GM12878 (cell line): Measurements from ENCODE around the gene HDGF. TPM values are rescaled to one million over a fixed set of nuclear protein-coding genes. Genes with fewer than 3 reads are reported as not detected.
A peak's percentile ranks its signal among the peaks of the same experiment; 100 is the strongest.

Source experiments
- CBFB ChIP-seq: IDR thresholded peaks from 2 replicates; pipeline ENCODE4 v1.6.1; 2016; ENCODE audit warnings: antibody characterized with exemption, low read depth
- CBX5 ChIP-seq: sonication (generic); IDR thresholded peaks from 2 replicates; pipeline ENCODE4 v1.6.1; 2016; ENCODE audit warnings: low read depth, moderate library complexity, mild to moderate bottlenecking, inconsistent platforms
- CHD2 ChIP-seq: IDR thresholded peaks from 2 replicates; pipeline ENCODE4 v1.6.1; 2011; ENCODE audit warnings: low read depth, low read length, improper control_type of control experiment, borderline replicate concordance
- CHD4 ChIP-seq: fragments of 200-600 bp; sonication (generic); IDR thresholded peaks from 2 replicates; pipeline ENCODE4 v1.6.1; 2016; ENCODE audit warnings: mild to moderate bottlenecking
- GABPA ChIP-seq: IDR thresholded peaks from 2 replicates; pipeline ENCODE4 v1.6.1; 2014; ENCODE audit warnings: antibody characterized with exemption, low read depth, mild to moderate bottlenecking, inconsistent platforms
- KAT2A ChIP-seq: conservative IDR thresholded peaks from 2 replicates; pipeline ENCODE4 v1.6.1; 2011; ENCODE audit warnings: low read depth, low read length; ENCODE audit not compliant: control insufficient read depth
- LARP7 ChIP-seq: fragments of 450-650 bp; IDR thresholded peaks from 2 replicates; pipeline ENCODE4 v1.6.1; 2017; ENCODE audit warnings: mild to moderate bottlenecking
- MEF2A ChIP-seq: IDR thresholded peaks from 2 replicates; pipeline ENCODE4 v1.6.1; 2011; ENCODE audit warnings: low read depth, mild to moderate bottlenecking, low read length, moderate library complexity; ENCODE audit not compliant: insufficient read depth
- MEF2B ChIP-seq: fragments of 450-650 bp; IDR thresholded peaks from 2 replicates; pipeline ENCODE4 v1.6.1; 2018; ENCODE audit warnings: mild to moderate bottlenecking, moderate library complexity; ENCODE audit not compliant: partially characterized antibody, poor library complexity, severe bottlenecking
- NR2C2 ChIP-seq: IDR thresholded peaks from 2 replicates; pipeline ENCODE4 v1.6.1; 2011; ENCODE audit warnings: borderline replicate concordance, low read depth; ENCODE audit not compliant: control insufficient read depth, insufficient read length
- NR2F1 ChIP-seq: fragments of 450-650 bp; conservative IDR thresholded peaks from 2 replicates; pipeline ENCODE4 v1.6.1; 2017; ENCODE audit warnings: mild to moderate bottlenecking
- RFX5 ChIP-seq: IDR thresholded peaks from 2 replicates; pipeline ENCODE4 v1.6.1; 2011; ENCODE audit warnings: low read depth, low read length, improper control_type of control experiment
- RUNX3 ChIP-seq: IDR thresholded peaks from 2 replicates; pipeline ENCODE4 v1.6.1; 2012; ENCODE audit warnings: low read length, inconsistent platforms
- TARDBP ChIP-seq: IDR thresholded peaks from 2 replicates; pipeline ENCODE4 v1.6.1; 2016; ENCODE audit warnings: borderline replicate concordance
- TCF3 ChIP-seq: IDR thresholded peaks from 2 replicates; pipeline ENCODE4 v1.6.1; 2012; ENCODE audit warnings: low read depth, mild to moderate bottlenecking, low read length, borderline replicate concordance; ENCODE audit not compliant: insufficient read depth
- ZNF217 ChIP-seq: fragments of 450-650 bp; IDR thresholded peaks from 2 replicates; pipeline ENCODE4 v1.6.1; 2017; ENCODE audit warnings: antibody characterized with exemption, mild to moderate bottlenecking
- polyA plus RNA-seq, 11 experiments: library from polyadenylated mRNA; depleted of rRNA in 4 of 11; unstranded in 6 of 11; stranded (reverse) in 5 of 11; fragments of >200 nt; fragmentation: Nextera tagmentation in 4 of 11; fragmentation: Illumina TruSeq in 1 of 11; extraction: Ambion mirVana in 4 of 11; extraction: Trizol in 1 of 11; gene quantifications; 1 replicate in 1 of 11; 2 replicates in 10 of 11; pipeline versions ENCODE4 v1.2.1 to v1.2.3, GENCODE V29; 2011 to 2016; ENCODE audit warnings: inconsistent platforms in 2 of 11, missing spikeins in 2 of 11, low read depth in 1 of 11
- total RNA-seq, 4 experiments: library from RNA; depleted of rRNA in 3 of 4; stranded (reverse); fragments of >200 nt in 3 of 4; fragmentation: Illumina TruSeq in 1 of 4; extraction: Trizol in 1 of 4; gene quantifications; 2 replicates each; pipeline versions ENCODE4 v1.2.1 to v1.2.3, GENCODE V29; 2013 to 2021
- TF ChIP-seq, protein P1 (sequence below): fragments of 450-650 bp; IDR thresholded peaks from 2 replicates; pipeline ENCODE4 v1.6.1; 2017; ENCODE audit warnings: mild to moderate bottlenecking, moderate library complexity
- TF ChIP-seq, protein P2 (sequence below): IDR thresholded peaks from 2 replicates; pipeline ENCODE4 v1.6.1; 2012; ENCODE audit warnings: mild to moderate bottlenecking, low read depth, low read length
- TF ChIP-seq, protein P3 (sequence below): IDR thresholded peaks from 2 replicates; pipeline ENCODE4 v1.6.1; 2011; ENCODE audit warnings: low read depth, low read length, improper control_type of control experiment, borderline replicate concordance
- TF ChIP-seq, protein P4 (sequence below): fragments of 450-650 bp; IDR thresholded peaks from 2 replicates; pipeline ENCODE4 v1.6.1; 2017; ENCODE audit warnings: mild to moderate bottlenecking, low read depth, inconsistent platforms; ENCODE audit not compliant: poor library complexity, severe bottlenecking

The HDGF gene
- total and polyA plus RNA-seq, 10 of the 15 experiments (the other 5 are each of a cell fraction or from before 2014, with no cell fraction given) = 28.3 to 372 (median 209) TPM

DNA sequence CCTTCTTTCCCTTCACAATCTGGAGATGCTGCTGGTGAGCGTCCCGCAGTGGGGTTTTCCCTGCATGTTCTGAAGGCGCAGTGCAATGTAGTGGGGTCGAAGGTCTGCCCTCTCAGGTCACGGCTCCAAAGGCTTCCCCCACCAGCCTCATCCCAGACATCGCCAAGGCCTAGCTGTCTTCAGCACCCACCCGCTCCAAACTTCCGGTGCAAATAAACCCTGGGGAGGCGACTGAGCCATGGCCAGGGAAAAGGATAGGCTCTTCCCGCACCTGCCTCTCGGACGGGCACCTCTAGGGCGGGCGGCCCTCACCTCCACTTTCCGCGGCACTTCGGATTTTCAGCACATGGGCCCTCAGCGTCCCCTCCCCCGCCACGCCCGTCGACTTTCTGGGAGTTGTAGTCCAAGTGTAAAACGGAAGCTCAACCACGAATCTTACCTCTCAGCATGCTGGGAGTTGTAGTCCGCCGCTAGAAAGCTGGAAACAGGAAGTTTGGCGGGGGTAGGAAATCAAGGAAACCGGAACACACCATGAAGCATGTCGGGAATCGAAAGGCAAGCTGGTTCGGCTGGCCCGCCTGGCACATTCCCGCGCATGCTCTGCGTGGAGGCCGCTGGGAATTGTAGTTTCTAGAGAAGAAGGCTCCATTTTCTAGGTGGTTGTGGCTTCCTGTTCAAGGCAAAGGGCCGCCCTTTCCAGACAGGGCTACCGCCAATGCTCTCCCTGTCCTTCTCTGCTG, 10.6 kb downstream of the HDGF start, which contains the start of gene MRPL24 (continued):
- TF ChIP-seq, protein P1, sequence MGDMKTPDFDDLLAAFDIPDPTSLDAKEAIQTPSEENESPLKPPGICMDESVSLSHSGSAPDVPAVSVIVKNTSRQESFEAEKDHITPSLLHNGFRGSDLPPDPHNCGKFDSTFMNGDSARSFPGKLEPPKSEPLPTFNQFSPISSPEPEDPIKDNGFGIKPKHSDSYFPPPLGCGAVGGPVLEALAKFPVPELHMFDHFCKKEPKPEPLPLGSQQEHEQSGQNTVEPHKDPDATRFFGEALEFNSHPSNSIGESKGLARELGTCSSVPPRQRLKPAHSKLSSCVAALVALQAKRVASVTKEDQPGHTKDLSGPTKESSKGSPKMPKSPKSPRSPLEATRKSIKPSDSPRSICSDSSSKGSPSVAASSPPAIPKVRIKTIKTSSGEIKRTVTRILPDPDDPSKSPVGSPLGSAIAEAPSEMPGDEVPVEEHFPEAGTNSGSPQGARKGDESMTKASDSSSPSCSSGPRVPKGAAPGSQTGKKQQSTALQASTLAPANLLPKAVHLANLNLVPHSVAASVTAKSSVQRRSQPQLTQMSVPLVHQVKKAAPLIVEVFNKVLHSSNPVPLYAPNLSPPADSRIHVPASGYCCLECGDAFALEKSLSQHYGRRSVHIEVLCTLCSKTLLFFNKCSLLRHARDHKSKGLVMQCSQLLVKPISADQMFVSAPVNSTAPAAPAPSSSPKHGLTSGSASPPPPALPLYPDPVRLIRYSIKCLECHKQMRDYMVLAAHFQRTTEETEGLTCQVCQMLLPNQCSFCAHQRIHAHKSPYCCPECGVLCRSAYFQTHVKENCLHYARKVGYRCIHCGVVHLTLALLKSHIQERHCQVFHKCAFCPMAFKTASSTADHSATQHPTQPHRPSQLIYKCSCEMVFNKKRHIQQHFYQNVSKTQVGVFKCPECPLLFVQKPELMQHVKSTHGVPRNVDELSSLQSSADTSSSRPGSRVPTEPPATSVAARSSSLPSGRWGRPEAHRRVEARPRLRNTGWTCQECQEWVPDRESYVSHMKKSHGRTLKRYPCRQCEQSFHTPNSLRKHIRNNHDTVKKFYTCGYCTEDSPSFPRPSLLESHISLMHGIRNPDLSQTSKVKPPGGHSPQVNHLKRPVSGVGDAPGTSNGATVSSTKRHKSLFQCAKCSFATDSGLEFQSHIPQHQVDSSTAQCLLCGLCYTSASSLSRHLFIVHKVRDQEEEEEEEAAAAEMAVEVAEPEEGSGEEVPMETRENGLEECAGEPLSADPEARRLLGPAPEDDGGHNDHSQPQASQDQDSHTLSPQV = no peak
- TF ChIP-seq, protein P2, sequence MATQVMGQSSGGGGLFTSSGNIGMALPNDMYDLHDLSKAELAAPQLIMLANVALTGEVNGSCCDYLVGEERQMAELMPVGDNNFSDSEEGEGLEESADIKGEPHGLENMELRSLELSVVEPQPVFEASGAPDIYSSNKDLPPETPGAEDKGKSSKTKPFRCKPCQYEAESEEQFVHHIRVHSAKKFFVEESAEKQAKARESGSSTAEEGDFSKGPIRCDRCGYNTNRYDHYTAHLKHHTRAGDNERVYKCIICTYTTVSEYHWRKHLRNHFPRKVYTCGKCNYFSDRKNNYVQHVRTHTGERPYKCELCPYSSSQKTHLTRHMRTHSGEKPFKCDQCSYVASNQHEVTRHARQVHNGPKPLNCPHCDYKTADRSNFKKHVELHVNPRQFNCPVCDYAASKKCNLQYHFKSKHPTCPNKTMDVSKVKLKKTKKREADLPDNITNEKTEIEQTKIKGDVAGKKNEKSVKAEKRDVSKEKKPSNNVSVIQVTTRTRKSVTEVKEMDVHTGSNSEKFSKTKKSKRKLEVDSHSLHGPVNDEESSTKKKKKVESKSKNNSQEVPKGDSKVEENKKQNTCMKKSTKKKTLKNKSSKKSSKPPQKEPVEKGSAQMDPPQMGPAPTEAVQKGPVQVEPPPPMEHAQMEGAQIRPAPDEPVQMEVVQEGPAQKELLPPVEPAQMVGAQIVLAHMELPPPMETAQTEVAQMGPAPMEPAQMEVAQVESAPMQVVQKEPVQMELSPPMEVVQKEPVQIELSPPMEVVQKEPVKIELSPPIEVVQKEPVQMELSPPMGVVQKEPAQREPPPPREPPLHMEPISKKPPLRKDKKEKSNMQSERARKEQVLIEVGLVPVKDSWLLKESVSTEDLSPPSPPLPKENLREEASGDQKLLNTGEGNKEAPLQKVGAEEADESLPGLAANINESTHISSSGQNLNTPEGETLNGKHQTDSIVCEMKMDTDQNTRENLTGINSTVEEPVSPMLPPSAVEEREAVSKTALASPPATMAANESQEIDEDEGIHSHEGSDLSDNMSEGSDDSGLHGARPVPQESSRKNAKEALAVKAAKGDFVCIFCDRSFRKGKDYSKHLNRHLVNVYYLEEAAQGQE = no peak
- TF ChIP-seq CHD4 = no peak
- TF ChIP-seq CHD2 = peak; percentile 96
- TF ChIP-seq CBX5 = no peak
- TF ChIP-seq, protein P3, sequence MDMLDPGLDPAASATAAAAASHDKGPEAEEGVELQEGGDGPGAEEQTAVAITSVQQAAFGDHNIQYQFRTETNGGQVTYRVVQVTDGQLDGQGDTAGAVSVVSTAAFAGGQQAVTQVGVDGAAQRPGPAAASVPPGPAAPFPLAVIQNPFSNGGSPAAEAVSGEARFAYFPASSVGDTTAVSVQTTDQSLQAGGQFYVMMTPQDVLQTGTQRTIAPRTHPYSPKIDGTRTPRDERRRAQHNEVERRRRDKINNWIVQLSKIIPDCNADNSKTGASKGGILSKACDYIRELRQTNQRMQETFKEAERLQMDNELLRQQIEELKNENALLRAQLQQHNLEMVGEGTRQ = no peak
- no peak for TF ChIP-seq KAT2A
- TF ChIP-seq CBFB = peak; percentile 33; the same call in 1 of the 2 replicates
- TF ChIP-seq MEF2B = no peak
- TF ChIP-seq RFX5 = peak; percentile 34; the same call in 1 of the 2 replicates
- peak; percentile 94 for TF ChIP-seq NR2F1
- peak; percentile 64; the same call in 1 of the 2 replicates for TF ChIP-seq MEF2A
- peak; percentile 97 for TF ChIP-seq TARDBP
- no peak for TF ChIP-seq NR2C2
- no peak for TF ChIP-seq ZNF217
- peak; percentile 63; the same call in 1 of the 2 replicates for TF ChIP-seq LARP7
- no peak for TF ChIP-seq TCF3
- TF ChIP-seq, protein P4, sequence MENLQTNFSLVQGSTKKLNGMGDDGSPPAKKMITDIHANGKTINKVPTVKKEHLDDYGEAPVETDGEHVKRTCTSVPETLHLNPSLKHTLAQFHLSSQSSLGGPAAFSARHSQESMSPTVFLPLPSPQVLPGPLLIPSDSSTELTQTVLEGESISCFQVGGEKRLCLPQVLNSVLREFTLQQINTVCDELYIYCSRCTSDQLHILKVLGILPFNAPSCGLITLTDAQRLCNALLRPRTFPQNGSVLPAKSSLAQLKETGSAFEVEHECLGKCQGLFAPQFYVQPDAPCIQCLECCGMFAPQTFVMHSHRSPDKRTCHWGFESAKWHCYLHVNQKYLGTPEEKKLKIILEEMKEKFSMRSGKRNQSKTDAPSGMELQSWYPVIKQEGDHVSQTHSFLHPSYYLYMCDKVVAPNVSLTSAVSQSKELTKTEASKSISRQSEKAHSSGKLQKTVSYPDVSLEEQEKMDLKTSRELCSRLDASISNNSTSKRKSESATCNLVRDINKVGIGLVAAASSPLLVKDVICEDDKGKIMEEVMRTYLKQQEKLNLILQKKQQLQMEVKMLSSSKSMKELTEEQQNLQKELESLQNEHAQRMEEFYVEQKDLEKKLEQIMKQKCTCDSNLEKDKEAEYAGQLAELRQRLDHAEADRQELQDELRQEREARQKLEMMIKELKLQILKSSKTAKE = no peak
- no peak for TF ChIP-seq RUNX3
- no peak for TF ChIP-seq GABPA
